ENCODE data around the gene ARHGAP30.
"Not testable (repeated sequence)": the region's sequence is repeated elsewhere in the genome, so short reads cannot be mapped to it uniquely, and the experiment has no call there.

DNA sequence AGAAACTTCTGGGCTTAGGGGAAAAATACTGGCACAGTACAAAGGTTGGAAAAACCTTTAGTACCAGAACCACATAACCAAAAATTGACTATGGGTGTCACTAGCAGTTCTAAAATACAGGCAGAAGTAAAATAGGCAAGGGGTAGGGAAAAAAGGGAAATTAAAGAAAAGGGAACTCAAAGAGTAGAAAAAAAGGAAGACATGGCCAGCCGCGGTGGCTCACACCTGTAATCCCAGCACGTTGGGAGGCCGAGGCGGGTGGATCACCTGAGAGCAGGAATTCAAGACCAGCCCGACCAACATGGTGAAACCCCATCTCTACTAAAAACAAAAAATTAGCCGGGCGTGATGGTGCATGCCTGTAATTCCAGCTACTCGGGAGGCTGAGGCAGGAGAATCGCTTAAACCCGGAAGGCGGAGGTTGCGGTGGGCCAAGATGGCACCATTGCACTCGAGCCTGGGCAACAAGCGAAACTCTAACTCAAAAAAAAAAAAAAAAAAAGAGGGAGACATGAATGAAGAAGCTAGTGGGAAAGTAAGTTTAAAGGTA is 50.5 kb downstream of the ARHGAP30 start:
- TF ChIP-seq, protein P1, sequence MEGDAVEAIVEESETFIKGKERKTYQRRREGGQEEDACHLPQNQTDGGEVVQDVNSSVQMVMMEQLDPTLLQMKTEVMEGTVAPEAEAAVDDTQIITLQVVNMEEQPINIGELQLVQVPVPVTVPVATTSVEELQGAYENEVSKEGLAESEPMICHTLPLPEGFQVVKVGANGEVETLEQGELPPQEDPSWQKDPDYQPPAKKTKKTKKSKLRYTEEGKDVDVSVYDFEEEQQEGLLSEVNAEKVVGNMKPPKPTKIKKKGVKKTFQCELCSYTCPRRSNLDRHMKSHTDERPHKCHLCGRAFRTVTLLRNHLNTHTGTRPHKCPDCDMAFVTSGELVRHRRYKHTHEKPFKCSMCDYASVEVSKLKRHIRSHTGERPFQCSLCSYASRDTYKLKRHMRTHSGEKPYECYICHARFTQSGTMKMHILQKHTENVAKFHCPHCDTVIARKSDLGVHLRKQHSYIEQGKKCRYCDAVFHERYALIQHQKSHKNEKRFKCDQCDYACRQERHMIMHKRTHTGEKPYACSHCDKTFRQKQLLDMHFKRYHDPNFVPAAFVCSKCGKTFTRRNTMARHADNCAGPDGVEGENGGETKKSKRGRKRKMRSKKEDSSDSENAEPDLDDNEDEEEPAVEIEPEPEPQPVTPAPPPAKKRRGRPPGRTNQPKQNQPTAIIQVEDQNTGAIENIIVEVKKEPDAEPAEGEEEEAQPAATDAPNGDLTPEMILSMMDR (IDR thresholded peaks at IDR 0.05 in 2 of 3, conservative IDR thresholded peaks at IDR 0.05 in 1 of 3; ENCODE audit: borderline replicate concordance in 1 of 3, insufficient read depth in 1 of 3, low read depth in 2 of 3, low read length in 2 of 3), result not testable (repeated sequence)
- not testable (repeated sequence) for TF ChIP-seq SP1 (IDR thresholded peaks at IDR 0.05; ENCODE audit: low read depth); EZH2phosphoT487 (IDR thresholded peaks at IDR 0.05; ENCODE audit: borderline replicate concordance)
